GM12801 (cell line): ENCODE data around the gene SLC25A27.

Experiments
- CTCF ChIP-seq: IDR thresholded peaks from one replicate; pipeline ENCODE4 v1.5.1; 2011; ENCODE audit warnings: control low read depth; ENCODE audit not compliant: insufficient read length; ENCODE audit errors: extremely low read depth

The SLC25A27 gene

DNA sequence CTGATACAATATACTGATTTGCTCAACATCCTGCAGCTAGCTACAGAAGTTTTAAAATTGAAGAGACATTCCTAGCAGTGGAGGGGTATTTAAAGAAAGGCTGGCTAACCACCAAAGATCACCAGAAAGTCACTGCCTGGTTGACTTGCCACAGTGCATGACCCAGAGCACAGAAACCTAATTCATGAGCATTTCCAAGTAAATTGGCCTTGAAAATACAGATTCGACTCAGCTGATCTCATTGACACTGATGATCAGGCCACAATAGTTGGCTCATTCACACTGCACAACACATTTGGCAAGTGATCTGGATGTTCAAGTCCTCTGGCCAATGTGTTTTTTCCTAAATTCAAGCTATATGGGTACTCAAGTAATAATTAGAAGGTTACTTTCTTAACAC, 21.6 kb downstream of the SLC25A27 start:
- TF ChIP-seq CTCF, result no peak

DNA sequence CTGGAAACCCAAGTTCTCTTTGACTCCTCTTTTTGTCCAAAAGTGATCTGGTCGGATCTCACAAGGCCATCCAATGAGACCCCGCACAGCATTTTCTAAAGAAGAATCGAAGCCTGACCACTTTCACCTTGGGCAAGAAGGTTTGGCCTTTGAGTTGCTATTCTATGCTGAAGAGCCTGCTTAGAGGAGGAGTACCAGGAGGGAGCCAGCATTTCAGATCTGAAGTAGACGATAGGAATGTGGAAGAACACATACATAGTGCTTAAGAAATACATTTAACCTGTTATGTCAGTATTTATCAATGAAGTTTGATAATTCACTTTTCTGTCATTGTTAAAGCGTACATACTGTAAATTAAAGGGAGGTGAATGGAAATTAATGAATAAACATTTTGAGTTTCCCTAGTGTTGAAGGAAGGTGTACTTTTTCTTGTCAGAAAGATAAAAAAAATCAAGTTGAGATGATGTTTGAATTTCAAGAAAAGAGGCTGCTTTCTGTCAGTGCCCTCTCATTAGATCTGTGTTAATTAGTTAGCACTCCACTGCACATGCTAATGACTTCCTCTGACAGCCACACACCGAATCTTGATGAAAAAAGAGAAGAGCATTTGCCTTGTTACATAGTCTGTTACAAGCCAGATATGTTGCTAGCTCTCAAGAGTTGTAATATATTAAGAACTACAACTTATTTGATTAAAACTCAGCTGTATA, 24.0 kb downstream of the SLC25A27 start:
- TF ChIP-seq CTCF, result no peak

- no peak for TF ChIP-seq CTCF
These were observed 24.5 kb downstream of the SLC25A27 start for GRCh38 chr6:46677314-46677654.

- no peak for TF ChIP-seq CTCF
These were observed 32.0 kb downstream of the SLC25A27 start for GRCh38 chr6:46684771-46685170.

- no peak for TF ChIP-seq CTCF
These were observed 34.9 kb downstream of the SLC25A27 start, which contains the start of gene TDRD6 for GRCh38 chr6:46687619-46688097. Gene TDRD6 (plus strand): TSS chr6:46687885. CDS start chr6:46688129, 244 bp downstream.

- TF ChIP-seq CTCF, result no peak
These were observed 35.6 kb downstream of the SLC25A27 start for GRCh38 chr6:46688117-46688965.

GRCh38 chr6:46688966-46689335, 36.2 kb downstream of the SLC25A27 start:
- TF ChIP-seq CTCF, result no peak
